ENCODE measurements around the gene VAC14. TPM values are rescaled to one million over a fixed set of nuclear protein-coding genes. Genes with fewer than 3 reads are reported as not detected.

Gene VAC14
- total and polyA plus RNA-seq, 2 of the 8 experiments (the other 6 are each of a cell fraction or from before 2014, with no cell fraction given), result 56.0 to 108 TPM

DNA sequence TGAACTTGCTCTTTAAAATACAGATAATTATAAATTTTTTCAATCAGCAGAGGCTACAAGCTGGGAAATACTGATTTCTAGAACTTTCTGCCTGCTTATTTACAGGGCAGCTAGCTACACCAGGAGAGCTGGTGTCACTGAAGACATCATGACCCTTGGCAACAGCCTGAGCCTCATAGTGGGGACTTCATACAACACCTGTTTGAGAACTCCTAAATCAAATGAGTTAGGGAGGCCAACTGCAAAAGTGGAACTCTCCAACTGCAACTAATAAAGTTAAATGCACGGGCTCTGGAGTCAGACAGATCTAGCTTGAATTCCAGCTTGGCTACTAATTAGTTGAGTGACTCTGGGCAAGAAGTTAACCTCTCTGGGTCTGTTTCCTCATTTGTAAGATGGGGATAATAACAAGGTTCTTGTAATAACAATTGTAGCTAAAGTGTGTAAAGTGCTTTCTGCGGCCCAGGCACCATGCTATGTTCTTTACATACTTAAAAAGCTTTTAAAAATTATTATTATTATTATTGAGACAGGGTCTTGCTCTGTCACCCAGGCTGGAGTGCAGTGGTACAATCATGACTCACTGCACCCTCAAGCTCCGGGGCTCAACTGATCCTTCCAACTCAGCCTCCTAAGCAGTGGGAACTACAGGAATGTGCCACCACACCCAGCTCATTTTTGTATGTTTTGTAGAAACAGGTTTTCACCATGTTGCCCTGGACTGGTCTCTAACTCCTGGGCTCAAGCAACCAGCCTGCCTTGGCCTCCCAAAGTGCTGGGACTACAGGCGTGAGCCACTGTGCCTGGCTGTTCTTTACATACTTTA lies 33.4 kb downstream of the VAC14 start (continued):
- TF ChIP-seq, protein P1, sequence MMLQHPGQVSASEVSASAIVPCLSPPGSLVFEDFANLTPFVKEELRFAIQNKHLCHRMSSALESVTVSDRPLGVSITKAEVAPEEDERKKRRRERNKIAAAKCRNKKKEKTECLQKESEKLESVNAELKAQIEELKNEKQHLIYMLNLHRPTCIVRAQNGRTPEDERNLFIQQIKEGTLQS (IDR thresholded peaks at IDR 0.05; ENCODE audit: insufficient read depth, low read depth, low read length), result no peak
- TF ChIP-seq SIN3A (conservative IDR thresholded peaks at IDR 0.05 in 1 of 2, IDR thresholded peaks at IDR 0.05 in 1 of 2; ENCODE audit: low read depth in 1 of 2, low read length in 2 of 2) (no peak), RNF2 (IDR thresholded peaks at IDR 0.05; ENCODE audit: borderline replicate concordance, low read depth, low read length, missing control alignments, poor library complexity, severe bottlenecking) (no peak)
